Stimulated activated CD4-positive, alpha-beta T cell treated with anti-CD3 and anti-CD28 coated beads, Interleukin-1b, Interleukin-23, amount 100 ng/mL, for 4 hours (primary cell): ENCODE measurements around the gene SYNPO.

Source experiments
- DNase-seq, 2 donors: peaks; one replicate each; pipeline ENCODE4 v3.0.0-alpha.2; 2020; ENCODE audit warnings: low read depth in 2 of 2

The SYNPO gene

DNA sequence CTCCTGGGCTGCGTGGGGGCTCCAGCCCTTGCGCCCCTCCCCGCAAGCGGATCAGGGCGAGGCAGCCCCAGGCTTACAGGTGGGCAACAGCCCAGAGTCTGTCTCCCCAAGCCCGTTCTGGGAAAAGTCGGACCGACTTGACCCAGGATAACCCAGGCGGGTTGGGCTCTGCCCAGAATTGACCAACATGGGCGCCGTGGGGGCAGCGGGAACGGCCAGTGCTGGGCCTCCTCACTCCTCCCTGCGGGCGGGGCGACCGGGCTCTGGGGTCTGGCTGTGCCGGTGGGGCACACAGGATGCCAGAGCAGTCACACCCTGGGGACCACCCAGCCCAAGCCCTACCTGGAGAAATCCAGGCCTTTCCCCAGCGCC lies 15.3 kb upstream of the SYNPO start:
- DNase-seq: no peak

DNA sequence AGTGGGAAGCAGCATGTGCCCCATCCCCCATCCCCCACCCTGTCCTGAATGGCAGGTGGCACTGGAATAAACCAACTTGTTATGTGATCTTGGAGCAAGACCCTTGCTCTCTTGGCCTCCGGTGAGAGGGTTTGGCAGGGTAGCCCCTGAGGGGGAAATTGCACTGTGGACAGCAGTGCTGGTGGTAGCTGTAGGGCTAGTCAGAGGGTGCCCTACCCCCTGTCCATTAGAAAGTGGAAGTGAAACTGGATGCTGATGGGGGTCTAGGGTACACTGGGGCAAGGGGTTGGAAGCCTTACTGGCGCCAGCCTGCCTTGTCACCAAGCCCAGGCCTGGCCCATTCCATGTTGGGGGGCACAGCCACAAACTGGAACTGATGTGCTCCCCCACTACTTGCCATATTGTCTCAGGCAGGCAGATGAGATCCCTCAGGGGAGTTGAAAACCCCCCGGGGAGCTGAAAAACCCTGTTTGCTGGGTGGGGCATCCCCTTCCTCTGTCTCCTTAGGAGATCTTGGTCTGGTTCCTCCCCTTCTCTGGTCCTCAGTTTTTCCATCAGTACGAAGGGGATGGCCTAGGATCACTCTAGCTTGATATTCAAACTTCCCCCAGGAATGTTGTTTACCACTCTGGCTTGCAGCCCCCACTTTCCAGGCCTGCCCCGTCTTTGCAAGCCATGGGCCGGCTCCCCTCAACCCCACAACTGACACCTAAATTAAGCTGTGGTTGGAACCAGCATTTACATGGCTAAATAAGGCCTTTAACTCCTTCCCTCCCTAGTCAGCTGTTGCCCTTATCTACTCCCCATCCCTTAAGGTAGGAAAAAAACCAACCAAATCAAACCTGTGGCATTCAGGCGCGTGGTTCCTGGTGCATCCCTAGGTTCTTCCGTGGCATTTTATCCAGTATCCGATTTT lies 14.4 kb upstream of the SYNPO start:
- no peak for DNase-seq

DNA sequence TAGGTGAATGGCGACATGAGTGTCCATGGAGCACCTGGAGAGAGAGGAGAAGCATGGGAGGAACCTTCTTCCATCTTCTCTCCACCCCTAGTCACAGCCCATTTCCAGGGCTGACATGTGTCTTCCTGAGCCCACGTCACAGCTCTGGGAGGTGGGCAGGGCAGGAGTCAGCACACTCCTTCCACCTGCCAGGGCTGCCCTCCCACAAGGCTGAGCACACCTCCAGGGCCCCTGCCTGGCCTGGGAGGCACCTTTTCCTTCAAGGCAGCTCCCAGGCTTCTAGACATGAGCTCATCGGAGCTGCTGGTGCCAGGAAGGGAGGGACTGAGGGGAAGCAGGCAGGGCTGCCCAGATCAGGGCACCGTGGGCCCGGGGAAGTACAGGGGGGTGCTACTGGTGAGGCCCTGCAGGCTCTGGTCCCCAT lies 13.6 kb upstream of the SYNPO start:
- no peak for DNase-seq

DNA sequence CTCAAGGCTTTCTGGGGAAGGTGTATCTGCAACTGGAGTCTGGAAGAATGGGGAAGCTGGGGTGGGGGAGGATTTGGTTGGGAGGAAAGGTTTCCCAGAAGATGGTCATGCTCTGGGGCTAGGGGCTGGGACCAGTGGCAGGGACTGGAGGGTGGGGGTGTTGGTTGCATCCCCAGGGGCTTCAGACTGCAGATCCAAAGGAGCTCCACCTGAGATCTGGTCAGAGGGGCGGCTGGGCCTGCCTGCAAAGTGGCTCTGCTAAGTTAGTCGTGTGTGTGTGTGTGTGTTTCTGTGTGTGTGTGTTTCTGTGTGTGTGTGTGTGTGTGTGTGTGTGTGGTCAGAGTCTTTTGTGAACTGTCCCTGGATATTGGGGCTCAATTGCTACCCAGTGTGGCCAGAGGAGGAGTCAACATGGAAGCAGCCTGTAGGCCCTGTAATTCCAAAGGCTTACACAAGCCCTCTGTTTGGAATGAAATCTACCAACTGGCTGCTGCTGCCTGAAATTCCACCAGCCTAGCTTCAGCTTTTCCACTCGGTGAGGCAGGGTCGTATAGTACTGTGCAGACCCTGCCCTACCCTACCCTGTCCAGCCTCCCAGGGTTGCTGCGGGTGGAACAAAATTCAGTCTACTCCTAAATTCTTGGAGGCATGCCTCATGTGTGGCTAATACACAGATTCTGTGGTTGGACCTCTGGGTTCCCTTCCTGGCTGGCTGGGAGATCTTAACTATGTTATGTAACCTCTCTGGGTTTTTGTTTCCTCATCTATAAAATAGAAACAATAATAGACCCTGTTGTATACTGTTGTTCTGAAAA lies 12.5 kb upstream of the SYNPO start:
- no peak for DNase-seq

DNA sequence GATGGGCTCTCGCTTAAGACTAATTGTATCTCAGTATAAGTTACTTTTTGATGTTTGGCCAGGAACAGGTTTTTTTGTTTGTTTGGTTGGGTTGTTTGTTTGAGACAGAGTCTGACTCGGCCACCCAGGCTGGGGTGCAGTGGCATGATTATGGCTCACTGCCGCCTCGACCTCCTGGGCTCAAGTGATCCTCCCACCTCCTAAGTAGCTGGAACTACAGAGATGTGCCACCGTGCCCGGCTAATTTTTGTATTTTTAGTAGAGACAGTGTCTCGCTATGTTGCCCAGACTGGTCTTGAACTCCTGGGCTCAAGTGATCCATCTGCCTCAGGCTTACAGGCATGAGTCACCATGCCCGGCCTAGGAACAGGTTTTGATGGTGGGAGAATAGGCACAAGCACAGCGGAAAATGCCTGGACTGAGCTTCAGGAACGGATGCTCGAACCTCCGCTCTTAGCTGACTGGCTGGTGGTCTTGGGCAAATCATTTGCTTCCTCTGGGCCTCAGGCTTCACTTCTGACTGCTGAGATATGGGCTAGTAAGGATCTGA lies 11.4 kb upstream of the SYNPO start:
- DNase-seq: no peak

DNA sequence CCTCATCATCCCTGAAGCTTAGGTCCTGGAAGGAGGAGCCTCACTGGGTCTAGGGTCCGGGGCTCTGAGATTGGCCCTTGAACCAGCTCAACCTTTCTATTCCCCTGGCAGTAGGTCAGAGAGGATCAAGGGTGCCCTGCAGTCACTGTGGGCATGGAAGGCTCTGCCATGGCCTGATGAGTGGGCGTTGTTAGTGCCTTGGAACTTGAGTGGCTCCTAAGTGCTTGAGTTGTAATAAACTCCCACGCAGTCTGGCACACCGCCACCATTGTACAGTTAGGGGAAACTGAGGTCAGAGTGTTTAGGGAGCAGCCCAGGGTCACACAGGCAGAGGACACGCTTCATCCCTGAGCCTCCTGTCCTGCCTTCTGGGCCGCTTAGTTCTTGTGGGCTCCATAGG lies 10.4 kb upstream of the SYNPO start:
- no peak for DNase-seq

DNA sequence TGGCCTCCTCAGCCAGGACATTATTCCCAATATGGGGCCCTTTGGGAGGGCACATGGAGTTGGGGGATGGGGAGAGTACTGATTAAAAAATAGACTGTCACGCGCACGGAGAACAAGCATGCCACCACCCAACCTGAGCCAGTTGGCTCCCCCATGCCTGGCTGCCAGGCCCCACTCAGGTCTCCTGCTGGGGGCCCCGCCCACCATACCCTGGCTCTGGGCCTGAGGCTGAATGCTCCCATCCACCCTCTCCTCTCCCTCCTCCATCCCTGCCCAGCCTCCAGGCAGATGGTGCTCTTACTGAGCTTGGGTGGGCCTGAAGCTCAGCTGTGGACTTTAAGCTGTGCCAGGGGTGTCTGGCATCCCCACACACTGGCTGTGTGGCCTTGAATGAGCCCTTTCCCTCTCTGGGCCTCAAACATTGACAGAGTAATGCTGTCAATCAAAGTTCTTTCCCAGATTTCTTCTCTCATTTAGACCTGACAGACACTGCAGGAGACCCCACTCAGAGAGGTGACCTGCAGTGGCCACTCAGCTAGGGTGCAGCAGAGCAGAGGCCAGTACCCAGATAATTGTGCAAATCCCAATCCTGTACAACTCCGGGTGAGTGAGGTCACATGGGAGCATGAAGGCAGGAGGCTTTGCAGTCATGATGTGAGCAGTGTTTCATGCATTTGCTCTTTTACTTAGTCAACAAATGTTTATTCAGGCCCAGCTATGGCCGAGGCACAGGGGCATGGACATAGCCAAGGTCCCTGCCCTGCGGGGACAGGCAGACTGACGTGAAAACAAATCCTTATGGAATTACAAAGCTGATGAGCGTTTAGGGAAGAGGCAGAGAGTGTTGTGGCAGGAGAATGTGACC lies 9.8 kb upstream of the SYNPO start:
- DNase-seq: no peak

DNA sequence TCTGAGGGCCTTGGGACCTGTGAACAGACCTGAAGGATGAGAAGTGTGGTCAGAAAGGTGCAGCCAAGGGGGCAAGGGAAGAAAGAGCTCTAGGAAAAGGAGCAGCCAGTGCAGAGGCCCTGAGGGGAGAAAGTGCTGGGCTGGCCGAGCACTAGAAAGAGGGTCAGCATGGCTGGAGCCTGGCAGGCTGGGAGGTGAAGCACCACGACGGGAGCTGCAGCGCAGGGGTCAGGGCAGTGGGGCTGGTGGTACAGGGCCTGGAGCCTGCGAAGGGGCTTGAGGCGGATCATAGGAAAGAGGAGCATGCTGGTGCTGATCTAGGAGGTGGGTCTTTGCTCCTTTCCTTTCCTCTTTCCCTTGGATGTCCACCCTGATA lies 9.1 kb upstream of the SYNPO start:
- no peak for DNase-seq

DNA sequence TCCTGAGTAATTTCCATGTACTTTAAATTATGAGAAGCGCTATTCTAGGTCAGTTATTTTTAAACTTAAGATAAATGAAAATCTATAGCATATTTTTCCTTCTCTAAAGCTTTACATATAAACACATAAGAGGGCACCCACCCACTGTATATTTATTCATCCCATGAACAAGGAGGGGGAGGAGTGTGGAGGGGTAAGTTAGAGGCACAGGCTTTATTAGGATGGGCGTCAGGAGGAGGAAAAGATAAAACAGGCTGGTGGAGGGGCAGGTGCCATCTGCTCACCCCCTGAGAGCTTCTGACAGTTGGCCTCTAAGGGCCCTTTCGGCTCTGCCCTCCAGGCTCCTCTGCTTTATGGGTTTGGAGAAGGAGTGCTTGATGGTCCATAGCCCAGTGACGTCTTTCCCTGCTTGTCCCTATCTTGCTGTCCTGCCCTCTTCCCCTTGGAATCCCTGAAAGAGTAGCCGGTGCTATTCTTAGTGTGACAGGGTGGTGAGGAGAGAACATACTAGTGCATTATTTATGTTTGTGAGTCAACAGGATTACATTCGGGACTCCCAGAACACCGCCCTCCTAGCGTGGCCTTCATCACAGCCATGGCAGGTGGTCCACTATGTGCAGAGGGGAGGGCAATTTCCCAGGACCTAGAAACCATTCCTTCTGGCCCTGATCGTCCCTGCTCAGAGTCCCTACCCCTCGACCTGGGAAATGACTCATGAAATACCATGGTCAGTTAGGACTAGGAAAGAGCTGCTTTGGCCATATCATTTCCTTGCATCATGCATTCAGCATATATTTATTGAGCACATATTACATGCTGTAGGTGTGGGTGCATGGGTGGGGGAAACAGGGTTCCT lies 7.9 kb upstream of the SYNPO start:
- DNase-seq: no peak

DNA sequence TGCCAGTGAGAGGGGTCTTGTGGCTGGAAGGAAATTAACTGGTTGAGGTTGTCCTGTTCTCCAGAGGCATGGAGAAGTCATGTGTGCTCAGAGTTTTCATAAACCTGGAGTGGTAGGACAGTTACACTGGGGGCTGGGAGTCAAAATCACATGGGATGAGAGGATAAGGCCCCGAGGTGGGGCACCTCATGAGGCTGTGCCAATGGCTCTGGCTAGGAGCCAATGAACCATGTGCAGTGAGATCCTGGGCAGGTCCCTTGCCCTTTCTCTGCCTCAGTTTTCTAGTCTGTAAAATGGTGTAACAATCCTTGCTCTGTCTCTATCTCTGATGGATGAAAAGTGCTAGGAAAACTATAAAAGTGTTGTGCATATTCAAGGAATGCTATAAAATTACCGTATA lies 7.0 kb upstream of the SYNPO start:
- DNase-seq: no peak

DNA sequence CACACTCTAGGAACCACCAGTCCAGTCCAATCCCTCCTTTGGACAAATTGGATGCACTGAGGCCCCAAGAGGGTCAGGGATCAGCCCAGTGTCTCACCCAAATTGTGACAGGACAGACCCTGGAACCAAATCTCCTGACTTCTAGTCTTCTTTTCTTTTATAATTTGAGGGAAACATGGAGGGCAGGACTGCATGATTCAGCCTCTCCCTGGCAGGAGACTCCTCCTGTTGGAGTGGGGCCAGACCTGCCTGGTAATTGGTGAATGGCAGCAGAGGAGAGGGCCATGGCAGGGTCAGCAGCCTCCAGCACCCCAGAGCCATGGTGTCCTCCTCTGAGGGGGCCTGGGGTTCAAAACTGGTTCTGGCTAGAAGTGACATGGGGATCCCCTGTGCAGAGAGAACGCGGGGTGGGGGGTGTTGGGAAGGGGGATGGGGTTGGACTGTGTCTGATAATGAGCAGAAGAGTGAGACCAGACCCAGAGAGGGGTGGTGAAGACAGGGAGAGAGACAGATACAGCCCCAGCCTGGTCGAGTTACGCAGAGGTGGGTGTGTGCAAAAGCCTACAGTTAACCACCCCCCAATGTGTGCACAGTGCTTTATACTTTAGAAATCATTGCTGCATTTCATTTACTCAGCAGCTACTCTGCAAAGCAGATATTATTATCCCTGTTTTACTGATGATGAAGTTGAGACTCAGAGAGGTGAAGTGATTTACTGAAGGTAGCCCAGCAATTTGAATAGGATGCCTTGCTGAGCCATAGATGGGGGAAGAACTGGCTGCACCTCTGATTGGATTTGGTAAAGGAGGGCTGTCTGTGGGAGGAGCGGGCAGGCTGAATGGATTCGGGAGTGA lies 3.8 kb upstream of the SYNPO start:
- no peak for DNase-seq

DNA sequence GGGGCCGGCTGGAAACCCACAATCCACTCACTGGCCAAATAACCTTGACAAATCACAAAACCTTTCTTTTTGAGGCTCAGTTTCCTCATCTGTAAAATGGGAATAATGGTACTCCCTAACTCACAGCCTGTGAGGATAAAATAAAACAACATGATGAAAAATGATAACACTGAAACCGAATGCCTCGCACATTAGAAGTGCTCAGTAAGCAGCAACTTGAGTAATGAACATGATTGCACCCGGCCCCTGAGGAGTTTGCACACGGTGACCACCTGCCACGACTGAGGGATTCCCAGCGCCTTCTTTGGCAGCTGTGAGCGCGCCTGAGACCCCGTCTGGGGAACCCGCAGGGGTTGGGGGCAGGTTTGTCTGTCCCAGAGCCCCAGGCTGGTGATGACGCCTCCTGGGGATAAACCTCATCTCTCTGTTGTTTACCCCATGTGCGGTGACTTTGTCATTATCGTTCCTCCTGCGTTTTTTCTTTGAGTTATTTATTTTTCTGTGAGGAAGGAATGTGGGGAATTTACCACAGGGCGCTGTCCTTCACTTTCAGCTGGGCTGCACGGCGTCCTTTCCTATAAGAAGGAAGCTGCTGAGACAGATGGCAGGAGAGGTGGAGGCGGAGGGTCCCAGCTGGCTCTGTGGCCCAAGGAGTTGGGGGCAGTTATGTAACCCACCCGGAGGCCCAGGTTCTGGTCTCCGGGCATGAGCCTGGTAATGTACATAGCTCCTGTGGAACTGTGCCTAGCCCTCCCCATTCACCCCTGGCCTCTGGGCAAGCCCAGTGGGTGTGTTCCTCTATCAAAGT lies 3.0 kb upstream of the SYNPO start:
- no peak for DNase-seq

DNA sequence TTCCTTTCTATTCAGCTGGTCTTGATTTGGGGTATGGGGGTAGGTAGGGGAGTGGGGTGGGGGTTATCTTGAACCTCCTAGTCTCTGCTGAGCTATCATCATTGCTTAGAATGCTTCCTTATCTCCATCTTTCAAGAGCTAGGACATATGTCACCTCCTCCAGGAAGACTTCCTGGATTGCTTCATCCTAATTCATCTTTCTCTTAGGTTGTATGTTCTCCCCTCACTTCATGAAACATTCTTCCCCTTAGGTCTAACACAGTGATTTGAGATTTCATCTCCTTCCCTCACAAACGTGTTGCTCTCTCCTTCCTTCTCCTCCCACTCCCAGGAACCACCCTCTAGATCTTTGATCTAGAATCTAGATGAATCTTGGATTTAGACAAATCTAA lies 2.4 kb upstream of the SYNPO start:
- DNase-seq: no peak

DNA sequence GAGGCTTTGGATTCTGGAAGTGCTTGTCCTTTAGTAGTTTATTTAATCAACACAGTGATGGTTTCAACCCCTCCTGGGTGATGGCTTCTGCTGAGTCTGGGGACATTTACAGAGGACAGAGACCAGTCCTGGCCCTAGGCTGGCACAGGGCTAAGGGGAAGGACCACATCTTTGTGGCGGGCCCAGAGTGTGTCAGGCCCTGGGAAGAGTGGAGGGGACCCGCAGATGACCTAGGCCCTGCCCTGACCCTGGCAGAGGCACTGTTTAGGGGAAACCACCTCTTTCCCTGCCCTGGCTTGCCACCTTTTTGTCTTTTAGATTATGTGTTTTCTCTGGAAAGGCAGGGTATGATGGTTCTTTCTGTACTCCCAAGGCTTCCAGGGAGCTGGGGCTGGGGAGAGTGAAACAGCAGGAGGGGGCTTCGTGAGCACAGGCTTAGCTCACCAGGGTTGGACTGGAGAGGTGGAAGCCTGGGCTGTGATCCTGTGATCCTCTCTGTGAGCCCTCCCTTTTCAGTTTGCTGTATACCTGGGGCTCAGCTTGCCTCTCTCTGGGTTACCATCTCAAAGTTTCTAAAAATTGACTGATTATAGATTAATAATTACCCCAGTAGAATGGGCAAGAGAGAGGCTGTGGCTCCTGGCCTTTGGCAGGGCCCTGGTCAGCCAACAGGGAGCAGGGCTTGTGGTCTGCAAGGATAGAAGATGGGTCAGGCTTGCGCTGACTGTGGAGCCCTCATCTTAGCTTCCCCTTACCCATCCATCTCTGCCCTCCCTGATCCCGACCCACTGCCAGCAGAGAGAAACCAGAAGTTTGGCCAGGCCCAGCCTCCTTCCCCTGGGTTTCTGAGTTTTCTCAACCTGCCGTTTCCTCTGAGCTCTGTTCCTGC lies 1.7 kb upstream of the SYNPO start:
- DNase-seq: no peak

DNA sequence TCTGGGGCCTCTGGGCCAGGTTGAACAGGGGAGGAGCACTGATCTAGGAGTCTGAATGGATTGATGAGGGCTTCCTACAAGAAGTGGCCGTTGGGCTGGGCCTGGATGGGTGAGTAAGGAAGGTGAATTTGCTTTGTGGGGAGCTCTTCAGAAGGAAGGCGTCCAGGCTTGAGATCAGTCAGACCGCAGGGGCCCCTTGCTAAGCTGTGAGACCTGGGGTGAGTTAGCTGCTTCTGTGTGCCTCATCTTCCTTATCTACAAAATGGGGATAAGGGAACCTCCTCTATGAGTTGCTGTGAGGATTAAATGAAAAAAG lies 1.1 kb upstream of the SYNPO start:
- DNase-seq: no peak

DNA sequence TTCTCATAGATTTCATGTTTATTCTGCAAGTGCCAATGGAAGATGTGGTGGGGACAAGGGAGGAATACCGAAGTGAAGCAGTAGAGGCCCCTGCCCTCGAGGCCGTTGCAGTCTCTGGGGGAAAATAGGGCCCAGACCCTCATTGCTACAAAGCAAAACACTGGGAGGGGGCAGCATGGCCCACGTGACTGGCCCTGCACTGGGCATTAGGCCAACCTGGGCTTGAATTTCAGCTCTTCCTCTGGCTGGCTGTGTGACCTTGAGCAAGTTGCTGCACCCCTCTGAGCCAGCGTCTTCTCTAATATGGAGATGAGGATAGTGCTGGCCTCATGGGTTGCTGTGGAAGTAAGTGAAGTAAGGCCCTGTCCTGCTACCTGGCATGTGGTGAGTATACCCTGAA lies 709 bp upstream of the SYNPO start:
- DNase-seq: no peak

DNA sequence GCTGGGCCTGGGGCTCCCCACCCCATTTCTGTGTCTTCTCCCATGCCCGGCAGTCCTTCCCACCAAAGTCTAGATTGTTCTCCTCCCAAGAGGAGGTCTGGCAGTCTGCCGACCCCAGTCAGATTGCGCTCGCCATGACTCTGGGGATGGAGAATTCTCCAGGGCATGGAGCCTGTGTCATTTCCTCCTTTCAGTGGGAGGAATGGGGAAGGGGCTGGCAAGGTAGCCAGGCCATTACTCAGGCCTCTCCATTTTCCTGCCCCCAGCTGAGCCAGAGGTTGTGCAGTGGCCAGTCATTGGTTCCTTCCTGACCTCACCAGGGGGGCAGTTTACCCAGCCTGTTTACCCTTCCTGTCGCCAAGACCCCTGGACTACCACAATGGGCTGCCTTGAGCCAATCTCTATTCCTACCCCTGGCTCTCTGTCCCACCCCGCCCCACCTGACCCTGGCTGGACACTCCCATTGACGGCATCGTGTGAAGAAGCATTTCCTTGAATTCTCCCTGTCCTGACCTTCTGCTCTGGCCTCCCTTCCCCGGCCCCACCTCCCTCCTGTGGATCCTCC lies 628 bp downstream of the SYNPO start:
- DNase-seq: no peak
